Upper lobe of left lung (tissue), 4 donors: ENCODE measurements around the gene CDHR3.

ENCODE experiments used
- EP300 ChIP-seq, 4 donors: sonication (generic); formaldehyde crosslinking; IDR thresholded peaks; one replicate each; pipeline ENCODE4 v1.5.1; 2017; ENCODE audit warnings: antibody characterized with exemption in 4 of 4, control low read depth in 2 of 4
- POLR2A ChIP-seq, 4 donors: fragments of 450-650 bp; IDR thresholded peaks; one replicate each; pipeline ENCODE4 v1.5.1; 2016 to 2017; ENCODE audit warnings: antibody characterized with exemption in 4 of 4, mild to moderate bottlenecking in 2 of 4
- POLR2AphosphoS5 ChIP-seq, 2 donors: sonication (generic); formaldehyde crosslinking; IDR thresholded peaks; one replicate each; pipeline ENCODE4 v1.5.1; 2017; ENCODE audit warnings: antibody characterized with exemption in 2 of 2
- TF ChIP-seq, protein P1 (sequence below), 6 experiments: fragments of 450-650 bp in 4 of 6; fragments of 200-600 bp in 2 of 6; sonication (generic) in 2 of 6; IDR thresholded peaks; one replicate each; pipeline ENCODE4 v1.5.1; 2016 to 2019; ENCODE audit warnings: antibody characterized with exemption in 6 of 6

GRCh38 chr7:106072715-106073091, 109.6 kb downstream of the CDHR3 start:
- TF ChIP-seq, protein P1, sequence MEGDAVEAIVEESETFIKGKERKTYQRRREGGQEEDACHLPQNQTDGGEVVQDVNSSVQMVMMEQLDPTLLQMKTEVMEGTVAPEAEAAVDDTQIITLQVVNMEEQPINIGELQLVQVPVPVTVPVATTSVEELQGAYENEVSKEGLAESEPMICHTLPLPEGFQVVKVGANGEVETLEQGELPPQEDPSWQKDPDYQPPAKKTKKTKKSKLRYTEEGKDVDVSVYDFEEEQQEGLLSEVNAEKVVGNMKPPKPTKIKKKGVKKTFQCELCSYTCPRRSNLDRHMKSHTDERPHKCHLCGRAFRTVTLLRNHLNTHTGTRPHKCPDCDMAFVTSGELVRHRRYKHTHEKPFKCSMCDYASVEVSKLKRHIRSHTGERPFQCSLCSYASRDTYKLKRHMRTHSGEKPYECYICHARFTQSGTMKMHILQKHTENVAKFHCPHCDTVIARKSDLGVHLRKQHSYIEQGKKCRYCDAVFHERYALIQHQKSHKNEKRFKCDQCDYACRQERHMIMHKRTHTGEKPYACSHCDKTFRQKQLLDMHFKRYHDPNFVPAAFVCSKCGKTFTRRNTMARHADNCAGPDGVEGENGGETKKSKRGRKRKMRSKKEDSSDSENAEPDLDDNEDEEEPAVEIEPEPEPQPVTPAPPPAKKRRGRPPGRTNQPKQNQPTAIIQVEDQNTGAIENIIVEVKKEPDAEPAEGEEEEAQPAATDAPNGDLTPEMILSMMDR (IDR thresholded peaks at IDR 0.05) = no peak
- TF ChIP-seq EP300 (IDR thresholded peaks at IDR 0.05) = no peak
- no peak for TF ChIP-seq POLR2AphosphoS5 (IDR thresholded peaks at IDR 0.05)
- TF ChIP-seq POLR2A (IDR thresholded peaks at IDR 0.05) = no peak
